NB4 (cell line): ENCODE results near the gene SEZ6L.

Source experiments
- DNase-seq: peaks from one replicate; pipeline ENCODE4 v3.0.0; 2010; ENCODE audit warnings: low read depth
- H3K4me3 ChIP-seq: one replicate; pipeline ENCODE4 v1.5.1; 2011; ENCODE audit warnings: mild to moderate bottlenecking, low read depth, low read length, moderate library complexity
- CTCF ChIP-seq: IDR thresholded peaks from one replicate; pipeline ENCODE4 v1.5.1; 2012; ENCODE audit warnings: low read depth, low read length
- MAX ChIP-seq: IDR thresholded peaks from 2 replicates; pipeline ENCODE4 v1.6.1; 2011; ENCODE audit warnings: low read depth, low read length
- MYC ChIP-seq: IDR thresholded peaks from 2 replicates; pipeline ENCODE4 v1.6.1; 2011; ENCODE audit warnings: low read depth, low read length
- POLR2A ChIP-seq: IDR thresholded peaks from 2 replicates; pipeline ENCODE4 v1.6.1; 2011; ENCODE audit warnings: mild to moderate bottlenecking; ENCODE audit not compliant: insufficient read length; ENCODE audit errors: extremely low read depth

The SEZ6L gene

GRCh38 chr22:26316732-26317285, 147.5 kb downstream of the SEZ6L start:
- no peak for DNase-seq
- no peak for TF ChIP-seq MAX
- TF ChIP-seq POLR2A, result no peak
- TF ChIP-seq CTCF, result no peak
- TF ChIP-seq MYC, result no peak
- no peak overlapping the region for H3K4me3 ChIP-seq

DNA sequence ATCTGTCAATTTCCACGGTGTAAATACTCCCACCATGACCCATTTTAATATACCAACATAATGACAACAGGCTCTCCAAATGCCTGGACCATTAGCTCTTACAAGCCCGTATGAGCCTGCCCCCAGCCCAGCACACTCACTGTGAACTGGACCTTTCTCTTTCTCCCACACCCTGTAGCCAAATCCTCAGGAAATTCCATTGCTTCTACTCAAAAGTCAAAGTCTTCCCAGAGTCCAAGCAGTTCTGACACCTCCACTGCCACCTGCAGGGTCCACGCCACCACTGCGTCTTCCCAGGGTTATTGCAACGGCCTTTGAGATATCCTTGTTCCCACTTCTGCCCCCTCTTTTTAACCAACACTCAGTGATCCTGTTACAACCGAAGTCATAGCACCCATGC, 149.7 kb downstream of the SEZ6L start:
- TF ChIP-seq MYC (no peak), CTCF (peak; percentile 44)
- H3K4me3 ChIP-seq, result no peak overlapping the region
- peak; percentile 15 for DNase-seq

DNA sequence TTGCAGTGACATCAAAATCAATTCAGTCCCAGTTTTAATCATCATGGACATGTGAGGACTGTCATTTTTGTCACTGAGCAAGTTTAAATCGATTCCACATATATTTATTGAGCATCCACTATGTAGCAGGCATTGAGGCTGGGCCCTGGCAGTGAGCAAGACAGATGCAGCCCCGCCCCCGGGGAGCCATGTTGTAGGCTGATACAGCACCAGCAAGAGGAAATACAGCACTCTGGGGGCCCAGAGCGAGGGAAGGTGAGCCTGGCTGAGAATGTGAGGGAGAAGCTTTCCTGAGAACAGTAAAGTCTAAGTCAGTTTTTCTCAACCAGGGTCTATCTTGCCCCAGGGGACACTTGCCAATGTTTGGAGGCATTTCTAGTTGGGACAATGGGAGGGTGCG, 151.2 kb downstream of the SEZ6L start:
- H3K4me3 ChIP-seq, result no peak overlapping the region
- TF ChIP-seq MAX, result no peak
- no peak for TF ChIP-seq MYC
- no peak for TF ChIP-seq CTCF
- no peak for TF ChIP-seq POLR2A
- DNase-seq, result no peak

DNA sequence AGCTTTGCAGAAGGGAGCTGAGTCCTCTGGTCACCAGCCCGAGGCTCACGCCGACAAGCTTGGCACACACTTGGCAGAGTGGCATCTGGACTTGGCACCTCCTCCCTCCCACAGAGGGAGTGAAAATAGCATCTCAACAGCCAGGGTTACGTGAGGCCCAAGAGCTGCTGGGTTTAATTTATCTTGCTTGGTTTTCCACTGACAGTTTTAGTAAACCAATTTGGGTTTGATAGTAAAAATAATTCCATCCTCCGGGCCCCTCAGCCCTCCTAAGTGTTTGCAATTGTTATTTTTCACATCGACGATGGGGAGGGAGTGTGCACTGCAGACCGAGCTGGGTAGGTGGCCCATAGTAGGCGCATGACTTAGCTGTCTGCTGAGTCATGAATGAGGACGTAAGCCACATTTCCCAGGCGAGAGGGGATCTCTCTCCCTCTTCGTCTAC, 152.2 kb downstream of the SEZ6L start:
- H3K4me3 ChIP-seq, result no peak overlapping the region
- no peak for DNase-seq
- TF ChIP-seq CTCF, result no peak
- TF ChIP-seq MAX, result no peak
- no peak for TF ChIP-seq POLR2A
- TF ChIP-seq MYC, result no peak

- no peak overlapping the region for H3K4me3 ChIP-seq
- TF ChIP-seq MAX (no peak), MYC (no peak), CTCF (no peak), POLR2A (no peak)
- no peak for DNase-seq
These were observed 153.1 kb downstream of the SEZ6L start for GRCh38 chr22:26322179-26322905.

DNA sequence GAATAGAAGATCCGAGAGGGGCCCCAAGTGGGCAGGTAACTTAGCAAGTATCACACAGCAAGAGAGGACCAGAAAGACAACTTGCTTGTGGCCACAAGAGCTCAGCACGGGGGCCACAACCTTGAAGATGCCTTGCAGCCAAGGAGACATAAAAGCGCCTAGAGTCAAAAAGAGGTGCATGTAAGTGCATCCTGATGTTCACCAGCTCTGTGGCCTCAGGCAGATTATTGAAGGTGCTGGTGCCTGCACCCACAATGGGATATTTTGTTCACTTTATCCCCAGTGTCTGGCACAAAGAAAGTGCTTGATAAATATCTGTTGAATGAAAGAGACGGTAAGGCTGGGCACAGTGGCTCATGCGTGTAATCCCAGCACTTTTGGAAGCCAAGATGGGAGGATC, 153.8 kb downstream of the SEZ6L start:
- DNase-seq, result no peak
- no peak overlapping the region for H3K4me3 ChIP-seq
- TF ChIP-seq MYC (no peak), POLR2A (no peak), CTCF (no peak), MAX (no peak)
